ENCODE data around the gene GMDS.

Gene GMDS

DNA sequence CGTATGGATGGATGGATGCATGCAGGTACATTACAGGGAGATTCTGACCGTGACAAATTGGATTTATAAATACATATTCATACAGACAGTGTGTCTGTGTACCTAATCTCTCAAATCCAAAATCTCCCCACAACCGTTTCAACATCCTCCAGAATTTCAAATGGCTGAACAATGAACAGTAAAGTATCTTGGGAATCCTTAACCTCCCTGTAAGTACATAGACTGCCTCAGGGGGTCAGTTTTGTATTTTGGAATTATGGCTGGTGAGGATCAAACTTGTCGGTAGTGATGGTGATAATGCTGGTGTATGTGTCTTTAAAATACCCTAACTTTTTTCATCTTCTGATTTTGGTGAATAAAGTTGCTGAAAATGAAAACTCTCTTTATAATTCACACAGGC, 389.5 kb downstream of the GMDS start:
- TF ChIP-seq GLIS3 (CRISPR knock-in tag; IDR thresholded peaks at IDR 0.05) (no peak), ZNF70 (CRISPR knock-in tag; IDR thresholded peaks at IDR 0.05) (no peak), ZNF565 (CRISPR knock-in tag; conservative IDR thresholded peaks at IDR 0.05; ENCODE audit: low read depth) (no peak), TCF4 (CRISPR knock-in tag; IDR thresholded peaks at IDR 0.05; ENCODE audit: borderline replicate concordance) (no peak)
- TF ChIP-seq, protein P1, sequence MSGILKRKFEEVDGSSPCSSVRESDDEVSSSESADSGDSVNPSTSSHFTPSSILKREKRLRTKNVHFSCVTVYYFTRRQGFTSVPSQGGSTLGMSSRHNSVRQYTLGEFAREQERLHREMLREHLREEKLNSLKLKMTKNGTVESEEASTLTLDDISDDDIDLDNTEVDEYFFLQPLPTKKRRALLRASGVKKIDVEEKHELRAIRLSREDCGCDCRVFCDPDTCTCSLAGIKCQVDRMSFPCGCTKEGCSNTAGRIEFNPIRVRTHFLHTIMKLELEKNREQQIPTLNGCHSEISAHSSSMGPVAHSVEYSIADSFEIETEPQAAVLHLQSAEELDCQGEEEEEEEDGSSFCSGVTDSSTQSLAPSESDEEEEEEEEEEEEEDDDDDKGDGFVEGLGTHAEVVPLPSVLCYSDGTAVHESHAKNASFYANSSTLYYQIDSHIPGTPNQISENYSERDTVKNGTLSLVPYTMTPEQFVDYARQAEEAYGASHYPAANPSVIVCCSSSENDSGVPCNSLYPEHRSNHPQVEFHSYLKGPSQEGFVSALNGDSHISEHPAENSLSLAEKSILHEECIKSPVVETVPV (CRISPR knock-in tag; IDR thresholded peaks at IDR 0.05), result no peak
- peak; percentile 65 for ATAC-seq

DNA sequence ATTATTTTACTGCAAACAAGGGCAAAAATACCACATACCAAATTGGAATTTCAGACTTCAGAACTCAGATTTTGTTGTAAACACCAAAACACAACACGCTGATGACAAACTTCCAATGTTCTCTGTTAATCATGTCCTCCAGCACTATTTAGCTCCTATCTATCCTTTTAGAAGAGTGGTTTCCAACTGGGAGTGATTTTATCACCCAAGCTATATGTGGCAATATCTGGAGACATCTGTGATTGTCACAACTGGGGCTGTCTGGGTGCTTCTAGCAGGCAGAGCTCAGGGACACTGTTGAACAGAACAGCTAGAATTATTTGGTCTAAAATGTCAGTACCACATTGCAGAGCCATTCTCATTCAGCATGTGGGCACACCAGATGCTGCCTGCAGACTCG, 391.1 kb downstream of the GMDS start:
- ATAC-seq, result no peak
- 0 out of 2 replicates have a peak, but pooled peaks have one; percentile 19 for TF ChIP-seq ZNF70 (CRISPR knock-in tag; IDR thresholded peaks at IDR 0.05)
- no peak for TF ChIP-seq GLIS3 (CRISPR knock-in tag; IDR thresholded peaks at IDR 0.05)

GRCh38 chr6:1853761-1854160, 391.6 kb downstream of the GMDS start:
- no peak for ATAC-seq
- TF ChIP-seq, protein P1 (CRISPR knock-in tag; IDR thresholded peaks at IDR 0.05), result no peak
- TF ChIP-seq ISL1 (CRISPR knock-in tag; IDR thresholded peaks at IDR 0.05) (no peak), CSDC2 (CRISPR knock-in tag; IDR thresholded peaks at IDR 0.05) (no peak), ZNF8 (CRISPR knock-in tag; IDR thresholded peaks at IDR 0.05) (no peak)

DNA sequence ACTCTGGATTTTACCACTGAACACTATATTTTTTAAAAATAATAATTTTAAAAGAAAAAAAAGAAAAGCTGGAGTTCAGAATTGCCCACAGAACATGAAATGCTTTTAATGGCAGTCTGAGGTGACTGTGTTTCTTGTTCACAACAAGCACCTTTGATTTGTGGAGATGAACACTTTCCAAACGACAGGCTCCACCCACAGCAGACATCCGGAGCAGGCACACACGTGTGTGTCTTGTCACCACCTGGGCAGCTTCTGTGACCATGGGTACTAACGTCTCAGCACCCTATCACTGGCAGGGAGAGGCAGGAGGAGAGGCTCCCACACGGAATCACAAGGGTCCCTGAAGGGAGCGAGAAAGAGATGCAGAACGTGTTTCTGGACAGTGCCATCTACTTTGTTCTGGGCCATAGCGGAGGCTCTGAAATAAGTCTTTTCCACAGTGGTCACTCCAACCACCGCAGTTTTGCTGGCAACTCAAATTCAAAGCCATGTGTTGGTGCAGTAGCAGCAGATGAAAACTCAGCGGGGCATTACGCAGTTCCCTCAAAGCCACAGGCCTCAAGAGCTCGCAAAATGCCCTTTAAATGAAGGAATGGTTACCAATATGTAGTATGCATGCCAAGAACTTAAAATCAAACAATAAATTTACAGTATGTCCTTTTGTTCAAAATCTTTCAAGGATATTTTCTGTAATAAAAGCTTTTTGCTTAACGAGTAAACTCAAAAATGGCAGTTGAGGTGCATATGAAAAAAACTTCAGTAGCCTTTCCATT, 393.5 kb downstream of the GMDS start:
- ATAC-seq, result no peak
- TF ChIP-seq TCF4 (CRISPR knock-in tag; IDR thresholded peaks at IDR 0.05; ENCODE audit: borderline replicate concordance), result no peak
- no peak for TF ChIP-seq POU6F1 (CRISPR knock-in tag; IDR thresholded peaks at IDR 0.05; ENCODE audit: borderline replicate concordance, low read depth)
- no peak for TF ChIP-seq ZFP3 (CRISPR knock-in tag; IDR thresholded peaks at IDR 0.05)
- no peak for TF ChIP-seq ISL1 (CRISPR knock-in tag; IDR thresholded peaks at IDR 0.05)
- no peak for TF ChIP-seq ARNTL (CRISPR knock-in tag; IDR thresholded peaks at IDR 0.05; ENCODE audit: borderline replicate concordance, low read depth)
- no peak for TF ChIP-seq PATZ1 (CRISPR knock-in tag; IDR thresholded peaks at IDR 0.05; ENCODE audit: borderline replicate concordance)
- no peak for TF ChIP-seq PPARA (CRISPR knock-in tag; IDR thresholded peaks at IDR 0.05; ENCODE audit: borderline replicate concordance)
- TF ChIP-seq ZNF8 (CRISPR knock-in tag; IDR thresholded peaks at IDR 0.05), result no peak
- TF ChIP-seq, protein P2, sequence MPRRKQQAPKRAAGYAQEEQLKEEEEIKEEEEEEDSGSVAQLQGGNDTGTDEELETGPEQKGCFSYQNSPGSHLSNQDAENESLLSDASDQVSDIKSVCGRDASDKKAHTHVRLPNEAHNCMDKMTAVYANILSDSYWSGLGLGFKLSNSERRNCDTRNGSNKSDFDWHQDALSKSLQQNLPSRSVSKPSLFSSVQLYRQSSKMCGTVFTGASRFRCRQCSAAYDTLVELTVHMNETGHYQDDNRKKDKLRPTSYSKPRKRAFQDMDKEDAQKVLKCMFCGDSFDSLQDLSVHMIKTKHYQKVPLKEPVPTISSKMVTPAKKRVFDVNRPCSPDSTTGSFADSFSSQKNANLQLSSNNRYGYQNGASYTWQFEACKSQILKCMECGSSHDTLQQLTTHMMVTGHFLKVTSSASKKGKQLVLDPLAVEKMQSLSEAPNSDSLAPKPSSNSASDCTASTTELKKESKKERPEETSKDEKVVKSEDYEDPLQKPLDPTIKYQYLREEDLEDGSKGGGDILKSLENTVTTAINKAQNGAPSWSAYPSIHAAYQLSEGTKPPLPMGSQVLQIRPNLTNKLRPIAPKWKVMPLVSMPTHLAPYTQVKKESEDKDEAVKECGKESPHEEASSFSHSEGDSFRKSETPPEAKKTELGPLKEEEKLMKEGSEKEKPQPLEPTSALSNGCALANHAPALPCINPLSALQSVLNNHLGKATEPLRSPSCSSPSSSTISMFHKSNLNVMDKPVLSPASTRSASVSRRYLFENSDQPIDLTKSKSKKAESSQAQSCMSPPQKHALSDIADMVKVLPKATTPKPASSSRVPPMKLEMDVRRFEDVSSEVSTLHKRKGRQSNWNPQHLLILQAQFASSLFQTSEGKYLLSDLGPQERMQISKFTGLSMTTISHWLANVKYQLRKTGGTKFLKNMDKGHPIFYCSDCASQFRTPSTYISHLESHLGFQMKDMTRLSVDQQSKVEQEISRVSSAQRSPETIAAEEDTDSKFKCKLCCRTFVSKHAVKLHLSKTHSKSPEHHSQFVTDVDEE (CRISPR knock-in tag; IDR thresholded peaks at IDR 0.05), result no peak
- no peak for TF ChIP-seq GLIS3 (CRISPR knock-in tag; IDR thresholded peaks at IDR 0.05)
- TF ChIP-seq ZC3H10 (CRISPR knock-in tag; IDR thresholded peaks at IDR 0.05), result no peak
- no peak for TF ChIP-seq CSDC2 (CRISPR knock-in tag; IDR thresholded peaks at IDR 0.05)
- no peak for TF ChIP-seq ZNF565 (CRISPR knock-in tag; conservative IDR thresholded peaks at IDR 0.05; ENCODE audit: low read depth)
- TF ChIP-seq OSR1 (CRISPR knock-in tag; IDR thresholded peaks at IDR 0.05), result no peak
- no peak for TF ChIP-seq SNAI2 (CRISPR knock-in tag; IDR thresholded peaks at IDR 0.05)
- TF ChIP-seq BACH2 (CRISPR knock-in tag; IDR thresholded peaks at IDR 0.05; ENCODE audit: borderline replicate concordance), result no peak
- no peak for TF ChIP-seq ZNF70 (CRISPR knock-in tag; IDR thresholded peaks at IDR 0.05)
- TF ChIP-seq, protein P1 (CRISPR knock-in tag; IDR thresholded peaks at IDR 0.05), result no peak

Data from SK-N-SH treated with all-trans-retinoic acid at 6 μM for 48 hours (cell line).